ENCODE data around the gene SNRPA1.

GRCh38 chr15:101307048-101307896 is 12.2 kb upstream of the SNRPA1 start:
- TF ChIP-seq CTCF (IDR thresholded peaks at IDR 0.05) (no peak), POLR2A (IDR thresholded peaks at IDR 0.05) (no peak), POLR2AphosphoS5 (IDR thresholded peaks at IDR 0.05) (no peak), EP300 (IDR thresholded peaks at IDR 0.05) (no peak)

All from stomach (tissue), 4 donors.